Epidermal melanocyte (primary cell): Measurements from ENCODE around the gene SLC12A9.
A peak's percentile ranks its signal among the peaks of the same experiment; 100 is the strongest.
"Not testable (repeated sequence)": the region's sequence is repeated elsewhere in the genome, so short reads cannot be mapped to it uniquely, and the experiment has no call there.

ENCODE experiments used
- DNase-seq: peaks from one replicate; pipeline ENCODE4 v3.0.0; 2011; ENCODE audit warnings: low spot score; ENCODE audit not compliant: insufficient read length

Gene SLC12A9

DNA sequence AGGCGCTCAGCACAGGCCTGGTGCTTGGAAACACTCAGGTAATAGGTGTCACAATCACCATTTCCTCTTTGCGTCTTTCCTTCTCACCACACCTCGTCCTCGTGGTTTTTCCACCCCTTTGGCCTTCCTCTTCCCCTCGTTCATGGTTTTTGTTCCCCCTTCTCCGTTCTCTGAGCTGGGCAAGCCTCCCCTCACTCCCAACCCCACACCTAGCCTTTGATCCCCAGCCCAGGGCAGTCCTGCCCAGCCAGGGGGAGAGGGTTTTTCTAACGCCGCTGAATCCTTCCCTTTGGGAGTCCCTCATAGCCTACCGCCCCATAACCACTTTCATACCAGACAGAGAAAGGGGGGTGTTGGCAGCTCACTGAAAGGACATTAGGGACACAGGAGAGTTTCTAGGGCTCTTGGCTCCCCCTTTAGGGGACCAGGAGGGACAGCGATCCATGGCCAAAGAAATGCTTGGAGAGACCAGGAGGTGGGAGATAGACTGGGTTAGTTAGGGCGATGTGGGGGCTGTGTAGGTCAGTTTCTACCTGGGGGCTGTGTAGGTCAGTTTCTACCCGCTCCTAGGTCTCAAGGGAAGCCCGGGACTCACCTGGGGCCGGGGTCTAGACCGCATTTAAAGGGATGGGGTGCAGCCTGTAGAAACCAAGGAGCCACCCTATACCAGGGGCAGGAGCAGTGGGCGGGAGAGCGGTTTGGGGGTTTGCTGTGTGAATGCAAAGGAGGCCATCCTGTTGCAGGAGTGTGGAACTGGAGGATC is 26.6 kb upstream of the SLC12A9 start:
- no peak for DNase-seq

DNA sequence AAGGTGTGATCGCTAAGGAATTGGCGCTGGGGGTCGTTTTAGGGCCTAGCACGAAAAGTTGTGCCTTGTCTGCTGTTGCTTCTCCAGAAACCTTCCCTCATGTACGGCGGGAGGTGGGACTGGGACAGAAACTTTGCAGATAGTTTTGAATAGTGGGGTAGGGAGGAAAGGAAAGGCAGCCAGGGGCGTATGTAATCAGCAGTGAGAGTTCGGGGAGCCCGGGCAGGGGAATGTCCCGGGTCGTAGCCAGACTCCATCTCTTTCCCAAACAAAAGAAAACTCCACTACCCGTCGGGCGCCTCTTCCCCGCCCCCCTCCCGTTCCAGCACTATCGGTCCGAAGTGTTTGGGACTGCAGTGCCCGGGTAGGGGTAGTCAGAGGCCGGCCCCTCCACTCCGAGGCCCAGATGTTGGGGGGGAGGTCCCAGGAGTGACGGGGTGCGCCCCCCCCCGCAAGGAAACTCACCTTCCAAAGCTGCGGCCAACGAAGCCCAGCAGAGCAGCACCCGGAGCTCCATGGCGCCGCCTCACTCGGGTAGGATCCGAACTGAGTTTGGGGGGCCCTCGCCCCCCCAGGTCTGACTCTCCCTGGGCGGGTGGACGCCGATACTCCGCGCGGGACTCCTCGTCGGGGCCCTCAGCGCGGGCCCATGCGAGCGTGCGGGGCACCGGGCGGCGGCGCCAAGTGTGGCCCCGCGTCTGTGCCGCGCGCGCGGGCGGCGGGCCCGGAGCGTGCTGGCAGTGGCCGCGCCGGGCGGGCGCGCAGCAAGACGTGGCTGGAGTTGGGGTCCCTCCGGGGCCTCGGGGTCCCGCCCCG is 25.8 kb upstream of the SLC12A9 start:
- DNase-seq, result no peak

GRCh38 chr7:100827330-100828226 is 24.9 kb upstream of the SLC12A9 start, which contains the start of gene EPHB4:
EPHB4 (minus strand) TSS chr7:100827523; CDS start chr7:100827030, 493 bp downstream.
- peak; percentile 78 for DNase-seq

DNA sequence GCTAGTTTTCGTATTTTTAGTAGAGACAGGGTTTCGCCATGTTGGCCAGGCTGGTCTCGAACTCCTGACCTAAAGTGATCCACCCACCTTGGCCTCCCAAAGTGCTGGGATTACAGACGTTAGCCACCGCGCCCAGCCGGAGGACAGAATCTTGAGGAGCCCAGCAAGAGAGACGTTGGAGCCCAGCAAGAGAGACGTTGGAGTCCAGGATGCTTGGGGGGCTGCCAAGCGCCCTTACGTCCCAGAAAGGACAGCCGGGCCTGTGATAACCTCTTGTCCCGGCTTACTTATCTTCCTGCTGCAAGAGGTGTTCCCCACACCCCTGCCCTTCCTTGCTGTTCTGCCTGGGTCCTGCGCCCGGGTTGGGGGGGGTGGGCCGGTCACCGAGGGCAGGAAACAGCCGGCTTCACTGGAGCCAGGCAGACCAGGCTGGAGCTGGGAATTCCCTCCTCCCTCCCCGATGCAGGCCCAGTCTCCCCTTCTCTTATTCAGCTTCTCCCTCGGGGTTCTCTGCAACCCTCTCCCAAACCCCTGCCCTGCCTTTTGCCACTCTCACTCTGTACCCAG is 23.3 kb upstream of the SLC12A9 start:
- DNase-seq, result no peak

DNA sequence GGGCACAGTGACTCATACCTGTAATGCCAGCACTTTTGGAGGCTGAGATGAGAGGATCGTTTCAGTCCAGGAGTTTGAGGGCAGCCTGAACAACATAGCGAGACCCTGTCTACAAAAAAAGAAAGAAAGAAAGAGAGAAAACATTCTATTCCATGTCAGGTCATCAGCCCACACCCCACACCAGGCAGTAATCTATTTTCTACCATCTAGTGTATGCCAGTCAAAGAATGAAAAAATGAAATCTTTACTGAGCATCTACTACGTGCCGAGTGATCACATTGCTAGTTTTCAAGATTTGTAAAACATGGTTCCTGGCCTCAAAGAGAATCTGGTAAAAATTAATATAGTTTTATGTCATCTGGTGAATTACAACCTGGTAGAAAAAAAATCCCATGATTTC is 22.1 kb upstream of the SLC12A9 start:
- DNase-seq, result no peak

GRCh38 chr7:100832281-100832633 is 20.3 kb upstream of the SLC12A9 start:
- no peak for DNase-seq

DNA sequence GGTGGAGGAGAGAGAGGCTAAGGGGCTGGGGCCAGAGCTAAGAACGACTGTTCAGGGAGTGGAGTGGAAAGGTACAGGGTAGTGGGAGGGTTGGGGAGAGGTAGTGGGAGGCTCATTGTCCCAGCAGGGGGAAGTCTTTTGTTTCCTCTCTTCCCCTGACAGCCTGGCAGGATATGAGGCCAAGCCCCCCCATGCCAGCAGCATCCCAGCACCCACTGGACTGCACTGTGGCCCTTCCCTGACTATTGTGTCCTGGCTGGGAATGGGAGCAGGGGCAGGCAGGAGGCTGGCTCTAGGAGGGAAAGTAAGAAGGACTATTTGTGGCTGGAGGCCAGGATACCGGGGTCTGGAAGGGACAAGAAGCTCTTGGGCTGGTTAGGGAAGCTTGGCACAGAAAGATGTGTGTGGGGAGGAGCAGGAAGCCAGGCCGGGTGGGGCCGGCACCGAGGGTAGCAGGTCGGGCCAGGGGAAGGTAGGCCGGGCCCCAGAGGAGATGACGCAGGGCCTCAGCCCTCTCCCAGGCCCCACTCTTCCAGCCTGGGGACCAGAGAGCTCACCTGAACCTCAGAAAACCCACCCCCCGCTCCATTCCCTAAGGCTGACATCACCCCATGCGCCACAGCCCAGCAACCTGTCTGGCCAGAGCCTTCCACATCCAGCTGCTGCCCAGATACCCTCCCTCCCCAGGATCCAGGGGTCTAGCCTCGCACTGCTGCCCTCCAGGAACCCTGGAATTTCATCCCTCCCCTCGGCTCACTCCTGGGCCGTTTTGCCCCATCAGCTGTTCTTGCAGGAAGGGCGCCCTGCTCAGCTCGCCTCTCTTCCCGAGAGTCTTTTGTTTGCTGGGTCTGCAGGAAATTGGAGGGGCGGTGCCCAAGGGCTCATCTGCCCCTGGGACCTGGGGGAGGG is 16.4 kb upstream of the SLC12A9 start:
- no peak for DNase-seq

GRCh38 chr7:100836812-100837098 is 15.8 kb upstream of the SLC12A9 start:
- DNase-seq, result no peak

GRCh38 chr7:100837099-100837836 is 15.2 kb upstream of the SLC12A9 start:
- peak; percentile 81 for DNase-seq

DNA sequence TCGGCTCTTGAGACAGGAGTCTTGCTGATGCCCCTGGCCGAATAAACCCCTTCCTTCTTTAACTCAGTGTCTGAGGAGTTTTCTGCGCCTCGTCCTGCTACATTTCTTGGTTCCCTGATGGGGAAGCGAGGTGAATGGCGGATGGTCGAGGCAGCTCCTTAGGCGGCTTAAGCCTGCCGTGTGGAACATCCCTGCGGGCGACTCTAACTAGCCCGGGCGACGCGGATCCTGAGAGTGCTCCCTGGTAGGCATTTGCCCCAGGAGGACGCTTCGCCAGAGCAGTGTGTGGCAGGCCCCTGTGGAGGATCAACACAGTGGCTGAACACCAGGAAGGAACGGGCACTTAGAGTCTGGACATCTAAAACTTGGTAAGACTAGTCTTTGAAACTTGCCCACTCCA is 13.2 kb upstream of the SLC12A9 start:
- no peak for DNase-seq

GRCh38 chr7:100840470-100841100 is 11.9 kb upstream of the SLC12A9 start:
- DNase-seq, result no peak

- no peak for DNase-seq
Measured at GRCh38 chr7:100847360-100847759, 5.2 kb upstream of the SLC12A9 start.

GRCh38 chr7:100854146-100854895 is 1.8 kb downstream of the SLC12A9 start:
- no peak for DNase-seq

DNA sequence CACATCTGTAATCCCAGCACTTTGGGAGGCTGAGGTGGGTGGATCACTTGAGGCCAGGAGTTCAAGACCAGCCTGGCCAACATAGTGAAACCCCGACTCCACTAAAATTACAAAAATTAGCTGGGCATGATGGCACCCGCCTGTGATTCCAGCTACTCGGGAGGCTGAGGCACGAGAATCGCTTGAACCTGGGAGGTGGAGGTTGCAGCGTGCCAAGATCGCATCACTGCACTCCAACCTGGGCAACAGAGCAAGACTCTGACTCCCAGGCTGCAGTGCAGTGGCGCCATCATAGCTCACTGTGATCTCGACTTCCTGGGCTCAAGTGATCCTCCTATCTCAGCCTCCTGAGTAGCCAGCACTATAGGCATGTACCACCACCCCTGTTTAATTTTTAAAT is 2.4 kb downstream of the SLC12A9 start:
- not testable (repeated sequence) for DNase-seq

GRCh38 chr7:100855515-100855914 is 3.0 kb downstream of the SLC12A9 start:
- no peak for DNase-seq

DNA sequence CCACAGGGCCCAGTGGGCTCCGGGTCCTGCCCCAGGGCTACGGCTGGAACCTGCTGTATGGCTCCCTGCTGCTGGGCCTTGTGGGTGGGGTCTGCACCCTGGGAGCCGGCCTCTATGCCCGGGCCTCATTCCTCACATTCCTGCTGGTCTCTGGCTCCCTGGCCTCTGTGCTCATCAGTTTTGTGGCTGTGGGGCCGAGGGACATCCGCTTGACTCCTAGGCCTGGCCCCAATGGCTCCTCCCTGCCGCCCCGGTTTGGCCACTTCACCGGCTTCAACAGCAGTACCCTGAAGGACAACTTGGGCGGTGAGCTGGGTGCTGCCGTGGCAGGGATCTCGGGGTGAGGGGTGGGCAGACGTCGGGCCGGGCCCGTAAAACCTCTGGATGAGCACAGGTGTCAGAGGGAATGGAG is 4.4 kb downstream of the SLC12A9 start:
- no peak for DNase-seq

DNA sequence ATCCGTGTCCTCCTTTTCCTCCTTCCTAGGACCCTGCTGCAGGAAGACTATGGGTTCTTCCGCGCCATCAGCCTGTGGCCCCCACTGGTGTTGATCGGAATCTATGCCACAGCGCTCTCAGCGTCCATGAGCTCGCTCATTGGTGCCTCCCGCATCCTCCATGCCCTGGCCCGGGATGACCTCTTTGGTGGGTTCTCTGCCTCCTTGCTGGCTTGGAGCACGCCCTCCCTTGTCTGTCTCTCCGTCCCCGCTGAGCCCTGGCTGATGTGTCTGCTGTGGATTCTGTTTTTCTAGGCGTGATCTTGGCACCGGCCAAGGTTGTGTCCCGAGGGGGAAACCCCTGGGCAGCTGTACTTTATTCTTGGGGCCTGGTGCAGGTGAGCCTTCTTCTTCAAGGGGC is 7.3 kb downstream of the SLC12A9 start:
- no peak for DNase-seq
